Measurements from ENCODE around the gene PPP1R12B.
"Not testable (repeated sequence)": the region's sequence is repeated elsewhere in the genome, so short reads cannot be mapped to it uniquely, and the experiment has no call there.

The PPP1R12B gene

GRCh38 chr1:202588503-202589189, 240.1 kb downstream of the PPP1R12B start:
- no peak for DNase-seq

GRCh38 chr1:202589190-202589930, 240.9 kb downstream of the PPP1R12B start:
- DNase-seq = no peak

- no peak for DNase-seq
Measured at GRCh38 chr1:202590126-202590525, 241.6 kb downstream of the PPP1R12B start.

- DNase-seq = no peak
Measured at GRCh38 chr1:202590975-202591411, 242.5 kb downstream of the PPP1R12B start.

GRCh38 chr1:202591515-202591914, 243.0 kb downstream of the PPP1R12B start:
- DNase-seq = no peak

- no peak for DNase-seq
Measured at GRCh38 chr1:202592146-202592545, 243.6 kb downstream of the PPP1R12B start.

GRCh38 chr1:202593845-202594244, 245.3 kb downstream of the PPP1R12B start:
- no peak for DNase-seq

- no peak for DNase-seq
Measured at GRCh38 chr1:202596638-202597037, 248.1 kb downstream of the PPP1R12B start.

- DNase-seq = no peak
Measured at GRCh38 chr1:202597090-202597761, 248.7 kb downstream of the PPP1R12B start.

- DNase-seq = peak; percentile 11
Measured at GRCh38 chr1:202599669-202600431, 251.4 kb downstream of the PPP1R12B start.

GRCh38 chr1:202600432-202601041, 252.0 kb downstream of the PPP1R12B start:
- no peak for DNase-seq

GRCh38 chr1:202603435-202603834, 254.9 kb downstream of the PPP1R12B start:
- no peak for DNase-seq

- no peak for DNase-seq
Measured at GRCh38 chr1:202605515-202605914, 257.0 kb downstream of the PPP1R12B start.

GRCh38 chr1:202612036-202612435, 263.5 kb downstream of the PPP1R12B start:
- not testable (repeated sequence) for DNase-seq

GRCh38 chr1:202613571-202613970, 265.1 kb downstream of the PPP1R12B start:
- no peak for DNase-seq

GRCh38 chr1:202614363-202615207, 266.1 kb downstream of the PPP1R12B start:
- not testable (repeated sequence) for DNase-seq

GRCh38 chr1:202615208-202615500, 266.7 kb downstream of the PPP1R12B start:
- not testable (repeated sequence) for DNase-seq

- DNase-seq = no peak
Measured at GRCh38 chr1:202615501-202616354, 267.2 kb downstream of the PPP1R12B start.

GRCh38 chr1:202616355-202616915, 267.9 kb downstream of the PPP1R12B start:
- no peak for DNase-seq

GRCh38 chr1:202619012-202619411, 270.5 kb downstream of the PPP1R12B start:
- DNase-seq = not testable (repeated sequence)
